ENCODE data around the gene UNCX. TPM values are rescaled to one million over a fixed set of nuclear protein-coding genes. Genes with fewer than 3 reads are reported as not detected.

UNCX gene
- total RNA-seq (2022; extraction: Qiagen RNA extraction; ENCODE audit: low read depth) = 0.06 to 0.09 TPM (median 0.08 TPM) in 4 of 5 replicates, not detected in the other

GRCh38 chr7:1232623-1233332, at the start of gene UNCX:
TSS of gene UNCX (plus strand) at chr7:1232872. CDS start at chr7:1233018, 146 bp downstream.

Other genes with a start within 250 kb of the UNCX start
- 0.16 TPM in 1 of 5 replicates, not detected in the others for gene CYP2W1, start 249.7 kb upstream of the UNCX start, total RNA-seq (2022; extraction: Qiagen RNA extraction; ENCODE audit: low read depth)
- gene GPR146, start 188.3 kb upstream of the UNCX start, total RNA-seq (2022; extraction: Qiagen RNA extraction; ENCODE audit: low read depth) = 1.7 to 2.8 TPM (median 1.9 TPM) in 5 replicates
- gene GPER1, start 144.8 kb upstream of the UNCX start, total RNA-seq (2022; extraction: Qiagen RNA extraction; ENCODE audit: low read depth) = 0.53 to 1.1 TPM (median 0.82 TPM) in 5 replicates
- gene ZFAND2A, start 72.7 kb upstream of the UNCX start, total RNA-seq (2022; extraction: Qiagen RNA extraction; ENCODE audit: low read depth) = 49.7 to 60.5 TPM (median 58.4 TPM) in 5 replicates
- 19.8 to 31.5 TPM (median 26.5 TPM) in 5 replicates for gene MICALL2, start 226.6 kb downstream of the UNCX start, total RNA-seq (2022; extraction: Qiagen RNA extraction; ENCODE audit: low read depth)